ENCODE results near the gene APBA1.

GRCh38 chr9:69396759-69397158 lies 275.4 kb downstream of the APBA1 start:
- TF ChIP-seq, protein P1, sequence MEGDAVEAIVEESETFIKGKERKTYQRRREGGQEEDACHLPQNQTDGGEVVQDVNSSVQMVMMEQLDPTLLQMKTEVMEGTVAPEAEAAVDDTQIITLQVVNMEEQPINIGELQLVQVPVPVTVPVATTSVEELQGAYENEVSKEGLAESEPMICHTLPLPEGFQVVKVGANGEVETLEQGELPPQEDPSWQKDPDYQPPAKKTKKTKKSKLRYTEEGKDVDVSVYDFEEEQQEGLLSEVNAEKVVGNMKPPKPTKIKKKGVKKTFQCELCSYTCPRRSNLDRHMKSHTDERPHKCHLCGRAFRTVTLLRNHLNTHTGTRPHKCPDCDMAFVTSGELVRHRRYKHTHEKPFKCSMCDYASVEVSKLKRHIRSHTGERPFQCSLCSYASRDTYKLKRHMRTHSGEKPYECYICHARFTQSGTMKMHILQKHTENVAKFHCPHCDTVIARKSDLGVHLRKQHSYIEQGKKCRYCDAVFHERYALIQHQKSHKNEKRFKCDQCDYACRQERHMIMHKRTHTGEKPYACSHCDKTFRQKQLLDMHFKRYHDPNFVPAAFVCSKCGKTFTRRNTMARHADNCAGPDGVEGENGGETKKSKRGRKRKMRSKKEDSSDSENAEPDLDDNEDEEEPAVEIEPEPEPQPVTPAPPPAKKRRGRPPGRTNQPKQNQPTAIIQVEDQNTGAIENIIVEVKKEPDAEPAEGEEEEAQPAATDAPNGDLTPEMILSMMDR (IDR thresholded peaks at IDR 0.05): no peak
- TF ChIP-seq POLR2A (IDR thresholded peaks at IDR 0.05): no peak

Measured in heart left ventricle (tissue), 13 donors.